ENCODE measurements around the gene DNAAF5.
"Not testable (repeated sequence)": the region's sequence is repeated elsewhere in the genome, so short reads cannot be mapped to it uniquely, and the experiment has no call there.

The DNAAF5 gene

GRCh38 chr7:752256-752655 lies 25.8 kb downstream of the DNAAF5 start:
- not testable (repeated sequence) for H3K14ac ChIP-seq (ENCODE audit: low read length); H2BK5ac ChIP-seq (ENCODE audit: low read depth, low read length, poor library complexity); H3K4me3 ChIP-seq (ENCODE audit: low read depth, low read length); H4K91ac ChIP-seq (ENCODE audit: low read depth, low read length); H4K12ac ChIP-seq (ENCODE audit: low read depth, low read length); H3K4me2 ChIP-seq (ENCODE audit: low read length); H3K4ac ChIP-seq (ENCODE audit: low read depth, low read length); H2AK5ac ChIP-seq (ENCODE audit: low read length); H3K18ac ChIP-seq (ENCODE audit: low read length); DNase-seq; H2AFZ ChIP-seq (ENCODE audit: insufficient read depth, low read length, poor library complexity); H2BK120ac ChIP-seq (ENCODE audit: insufficient read depth, low read length, poor library complexity); H2BK12ac ChIP-seq (ENCODE audit: low read length); H3K79me2 ChIP-seq (ENCODE audit: control insufficient read depth, insufficient read depth, low read length, poor library complexity); H4K8ac ChIP-seq (ENCODE audit: low read depth, low read length); H3K4me1 ChIP-seq (ENCODE audit: control insufficient read depth in 1 of 2, insufficient read depth in 2 of 2, low read length in 2 of 2); H3K9ac ChIP-seq (ENCODE audit: low read length); H3K79me1 ChIP-seq (ENCODE audit: low read length); H3K27ac ChIP-seq (ENCODE audit: low read depth, low read length); H3K23ac ChIP-seq (ENCODE audit: low read length); H3K9me3 ChIP-seq (ENCODE audit: insufficient read depth, low read depth, low read length); H3K27me3 ChIP-seq (ENCODE audit: insufficient read depth, low read length)
- H3K36me3 ChIP-seq (ENCODE audit: control insufficient read depth in 1 of 2, insufficient read depth in 2 of 2, low read length in 2 of 2), result peaks cover 32 to 36% of the 10 kb centered on the region in 2 experiments
- no CpG with 5 or more reads among the region's 33 CpGs for WGBS (ENCODE audit: extremely low coverage, insufficient coverage, insufficient read length)

- Histone ChIP-seq H4K12ac (ENCODE audit: low read depth, low read length) (no peak overlapping the region), H4K91ac (ENCODE audit: low read depth, low read length) (no peak overlapping the region), H4K8ac (ENCODE audit: low read depth, low read length) (no peak overlapping the region), H3K23ac (ENCODE audit: low read length) (no peak overlapping the region), H3K4ac (ENCODE audit: low read depth, low read length) (no peak overlapping the region), H2AK5ac (ENCODE audit: low read length) (no peak overlapping the region), H2BK12ac (ENCODE audit: low read length) (no peak overlapping the region), H3K4me2 (ENCODE audit: low read length) (no peak overlapping the region), H2AFZ (ENCODE audit: insufficient read depth, low read length, poor library complexity) (no peak overlapping the region), H3K36me3 (ENCODE audit: control insufficient read depth in 1 of 2, insufficient read depth in 2 of 2, low read length in 2 of 2) (peaks cover 39 to 43% of the 10 kb centered on the region in 2 experiments), H3K18ac (ENCODE audit: low read length) (no peak overlapping the region), H2BK5ac (ENCODE audit: low read depth, low read length, poor library complexity) (no peak overlapping the region), H3K79me1 (ENCODE audit: low read length) (no peaks in the 10 kb centered on the region), H3K14ac (ENCODE audit: low read length) (no peak overlapping the region), H3K9me3 (ENCODE audit: insufficient read depth, low read depth, low read length) (peaks cover 2% of the 10 kb centered on the region), H3K27ac (ENCODE audit: low read depth, low read length) (no peak overlapping the region), H3K27me3 (ENCODE audit: insufficient read depth, low read length) (no peaks in the 10 kb centered on the region), H3K9ac (ENCODE audit: low read length) (no peak overlapping the region), H3K4me1 (ENCODE audit: control insufficient read depth in 1 of 2, insufficient read depth in 2 of 2, low read length in 2 of 2) (no peaks in the 10 kb centered on the region), H2BK120ac (ENCODE audit: insufficient read depth, low read length, poor library complexity) (no peak overlapping the region), H3K79me2 (ENCODE audit: control insufficient read depth, insufficient read depth, low read length, poor library complexity) (no peaks in the 10 kb centered on the region), H3K4me3 (ENCODE audit: low read depth, low read length) (no peak overlapping the region)
- DNase-seq, result no peak
- WGBS (ENCODE audit: extremely low coverage, insufficient coverage, insufficient read length), result no CpG with 5 or more reads among the region's 17 CpGs
Observed at GRCh38 chr7:753190-753589, 26.7 kb downstream of the DNAAF5 start.

GRCh38 chr7:754531-755412 lies 28.3 kb downstream of the DNAAF5 start:
- Histone ChIP-seq H4K91ac (ENCODE audit: low read depth, low read length) (no peak overlapping the region), H3K9ac (ENCODE audit: low read length) (no peak overlapping the region), H3K4me3 (ENCODE audit: low read depth, low read length) (no peak overlapping the region), H3K27ac (ENCODE audit: low read depth, low read length) (no peak overlapping the region), H3K4ac (ENCODE audit: low read depth, low read length) (no peak overlapping the region), H3K14ac (ENCODE audit: low read length) (no peak overlapping the region), H3K18ac (ENCODE audit: low read length) (no peak overlapping the region), H4K8ac (ENCODE audit: low read depth, low read length) (no peak overlapping the region), H4K12ac (ENCODE audit: low read depth, low read length) (no peak overlapping the region), H3K23ac (ENCODE audit: low read length) (no peak overlapping the region), H3K79me2 (ENCODE audit: control insufficient read depth, insufficient read depth, low read length, poor library complexity) (no peaks in the 10 kb centered on the region), H2AFZ (ENCODE audit: insufficient read depth, low read length, poor library complexity) (no peak overlapping the region), H3K79me1 (ENCODE audit: low read length) (no peaks in the 10 kb centered on the region), H2BK5ac (ENCODE audit: low read depth, low read length, poor library complexity) (no peak overlapping the region), H3K27me3 (ENCODE audit: insufficient read depth, low read length) (no peaks in the 10 kb centered on the region), H3K36me3 (ENCODE audit: control insufficient read depth in 1 of 2, insufficient read depth in 2 of 2, low read length in 2 of 2) (peaks cover 41 to 45% of the 10 kb centered on the region in 2 experiments), H3K4me2 (ENCODE audit: low read length) (no peak overlapping the region), H2BK120ac (ENCODE audit: insufficient read depth, low read length, poor library complexity) (no peak overlapping the region), H2BK12ac (ENCODE audit: low read length) (no peak overlapping the region), H3K4me1 (ENCODE audit: control insufficient read depth in 1 of 2, insufficient read depth in 2 of 2, low read length in 2 of 2) (no peaks in the 10 kb centered on the region), H3K9me3 (ENCODE audit: insufficient read depth, low read depth, low read length) (peaks cover 2% of the 10 kb centered on the region), H2AK5ac (ENCODE audit: low read length) (no peak overlapping the region)
- no CpG with 5 or more reads among the region's 49 CpGs for WGBS (ENCODE audit: extremely low coverage, insufficient coverage, insufficient read length)
- no peak for DNase-seq

DNA sequence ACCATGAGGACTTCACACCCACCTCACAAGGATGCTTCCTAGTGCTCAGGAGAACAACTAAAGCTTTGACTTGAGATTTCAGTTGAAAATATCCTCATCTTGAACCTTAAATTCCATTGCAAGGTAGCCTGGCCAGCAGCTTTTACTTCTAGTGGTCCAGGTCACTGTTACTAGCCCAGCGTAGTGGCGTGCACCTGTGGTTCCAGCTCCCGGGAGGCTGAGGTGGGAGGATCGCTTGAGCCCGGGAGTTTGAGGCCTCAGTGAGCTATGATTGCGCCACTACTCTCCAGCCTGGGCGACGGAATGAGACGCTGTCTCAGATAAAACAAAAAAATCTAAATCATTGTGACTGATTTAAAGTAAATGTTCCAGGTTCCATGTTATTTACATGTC lies 28.9 kb downstream of the DNAAF5 start:
- Histone ChIP-seq H3K4me1 (ENCODE audit: control insufficient read depth in 1 of 2, insufficient read depth in 2 of 2, low read length in 2 of 2) (no peaks in the 10 kb centered on the region), H3K79me2 (ENCODE audit: control insufficient read depth, insufficient read depth, low read length, poor library complexity) (no peaks in the 10 kb centered on the region), H3K27ac (ENCODE audit: low read depth, low read length) (no peak overlapping the region), H3K27me3 (ENCODE audit: insufficient read depth, low read length) (no peaks in the 10 kb centered on the region), H2BK120ac (ENCODE audit: insufficient read depth, low read length, poor library complexity) (no peak overlapping the region), H3K4me3 (ENCODE audit: low read depth, low read length) (no peak overlapping the region), H3K36me3 (ENCODE audit: control insufficient read depth in 1 of 2, insufficient read depth in 2 of 2, low read length in 2 of 2) (peaks cover 37 to 47% of the 10 kb centered on the region in 2 experiments), H4K8ac (ENCODE audit: low read depth, low read length) (no peak overlapping the region), H3K9me3 (ENCODE audit: insufficient read depth, low read depth, low read length) (peaks cover 2% of the 10 kb centered on the region), H3K14ac (ENCODE audit: low read length) (no peak overlapping the region), H2BK5ac (ENCODE audit: low read depth, low read length, poor library complexity) (no peak overlapping the region), H2BK12ac (ENCODE audit: low read length) (no peak overlapping the region), H3K9ac (ENCODE audit: low read length) (no peak overlapping the region), H4K12ac (ENCODE audit: low read depth, low read length) (no peak overlapping the region), H4K91ac (ENCODE audit: low read depth, low read length) (no peak overlapping the region), H2AFZ (ENCODE audit: insufficient read depth, low read length, poor library complexity) (no peak overlapping the region), H2AK5ac (ENCODE audit: low read length) (no peak overlapping the region), H3K79me1 (ENCODE audit: low read length) (no peaks in the 10 kb centered on the region), H3K4me2 (ENCODE audit: low read length) (no peak overlapping the region), H3K23ac (ENCODE audit: low read length) (no peak overlapping the region), H3K18ac (ENCODE audit: low read length) (no peak overlapping the region), H3K4ac (ENCODE audit: low read depth, low read length) (no peak overlapping the region)
- no CpG with 5 or more reads among the region's 9 CpGs for WGBS (ENCODE audit: extremely low coverage, insufficient coverage, insufficient read length)
- no peak for DNase-seq
